Heart left ventricle (tissue), 16 donors: ENCODE results near the gene CNOT1. TPM values are rescaled to one million over a fixed set of nuclear protein-coding genes. Genes with fewer than 3 reads are reported as not detected.

Source experiments
- ATAC-seq, 4 donors: fragments of 200-7000 bp; cut with Tn5 transposase; one replicate each; pipeline ENCODE4 v1.9.1; 2020 to 2022; ENCODE audit warnings: moderate library complexity in 4 of 4, mild to moderate bottlenecking in 3 of 4, moderate number of reproducible peaks in 1 of 4
- DNase-seq, 5 donors: peaks; one replicate each; pipeline ENCODE4 v3.0.0-alpha.2; 2020
- H3K27ac ChIP-seq, 12 donors: fragments of 200-600 bp; sonication (generic) in 4 of 12; one replicate each; pipeline versions ENCODE4 v1.5.0 to v1.8.0; 2016 to 2022; ENCODE audit warnings: mild to moderate bottlenecking in 2 of 12
- H3K27me3 ChIP-seq, 9 donors: fragments of 200-600 bp; sonication (generic) in 2 of 9; one replicate each; pipeline versions ENCODE4 v1.5.1 to v1.8.0; 2016 to 2022; ENCODE audit warnings: mild to moderate bottlenecking in 3 of 9
- H3K36me3 ChIP-seq, 9 donors: fragments of 200-600 bp; sonication (generic) in 2 of 9; one replicate each; pipeline versions ENCODE4 v1.5.0 to v1.8.0; 2018 to 2022; ENCODE audit warnings: mild to moderate bottlenecking in 2 of 9
- H3K4me1 ChIP-seq, 12 donors: fragments of 200-600 bp; sonication (generic) in 4 of 12; one replicate each; pipeline versions ENCODE4 v1.5.0 to v1.8.0; 2016 to 2022; ENCODE audit warnings: mild to moderate bottlenecking in 3 of 12
- H3K4me3 ChIP-seq, 12 donors: fragments of 200-600 bp; sonication (generic) in 4 of 12; one replicate each; pipeline versions ENCODE4 v1.5.0 to v1.8.0; 2017 to 2022; ENCODE audit warnings: mild to moderate bottlenecking in 9 of 12, moderate library complexity in 4 of 12
- H3K9me3 ChIP-seq, 12 donors: fragments of 200-600 bp; sonication (generic) in 4 of 12; one replicate each; pipeline versions ENCODE4 v1.5.0 to v1.8.0; 2016 to 2022; ENCODE audit warnings: mild to moderate bottlenecking in 1 of 12
- POLR2A ChIP-seq, 2 donors: fragments of 450-650 bp; IDR thresholded peaks; one replicate each; pipeline ENCODE4 v1.6.1; 2017; ENCODE audit warnings: antibody characterized with exemption in 2 of 2, mild to moderate bottlenecking in 2 of 2, moderate library complexity in 2 of 2
- WGBS, 4 donors: extraction: QIAGEN DNeasy Blood & Tissue Kit in 2 of 4; methylation state at CpG; one replicate each; pipeline versions ENCODE4 v1.1.5 to v1.1.7; 2013 to 2018; 5-methylcytosine and 5-hydroxymethylcytosine counted together
- intact Hi-C, 10 donors: fragments of 100-400 bp; cut with DNase I; formaldehyde crosslinking; loops; one replicate each; pipeline versions ENCODE4 v1.11.1 to v1.14.2; 2022
- polyA plus RNA-seq, 2 donors: library from polyadenylated mRNA; stranded (reverse); fragments of 200-250 nt; gene quantifications; one replicate each; pipeline ENCODE4 v1.2.3, GENCODE V29; 2013
- total RNA-seq, 9 donors: library from RNA; depleted of rRNA in 2 of 9; stranded (reverse); fragments of >200 nt in 2 of 9; fragmentation: NEBNext Ultra II Directional in 3 of 9; extraction: Animal tissue kit (Norgen Biotek cat#: 25700) in 3 of 9; gene quantifications; one replicate each; pipeline versions ENCODE4 v1.1.0 to v1.2.4, GENCODE V29; 2016 to 2023
- TF ChIP-seq, protein P1 (sequence below), 12 donors: fragments of 200-600 bp; sonication (generic) in 4 of 12; IDR thresholded peaks; one replicate each; pipeline versions ENCODE4 v1.5.0 to v1.8.0; 2018 to 2022; ENCODE audit warnings: antibody characterized with exemption in 12 of 12, mild to moderate bottlenecking in 5 of 12
- donor health status: ischemic (EF 13 %, LVEDD 7.1; RV severe dilation, severe dysfunction).
- donor health status: healthy with polysubstance abuse.
- donor health status: DM: no; HTN: yes; CAD: no.
- donor health status: DM: no; HTN: no; CAD: no.
- donor health status: ischemic (EF 25% LVEDD 6.9; RV normal size, moderate dysfunction).
- donor health status: ischemic (EF 25% LVEDD 5.7; RV mildly dilated, moderate dysfunction).
- donor health status: healthy.
- donor health status: DM: yes; HTN: yes; CAD: no.
- donor health status: ischemic (EF 35%, LVEDD 5.7; RV mildly dilated, moderate dysfunction).
- donor health status: nonischemic (EF 11% LVEDD 7.7; RV severe dilation, severe dysfunction).
- donor health status: DM: yes; HTN: yes; CAD: no.
- donor health status: PGD.
- donor health status: ischemic (EF 29% LVEDD 5.4; RV normal size, mild dysfunction).
- donor health status: nonischemic (EF 23%, LVEDD 6.1; RV moderate dilation, normal function).

Gene CNOT1
- total and polyA plus RNA-seq, 11 donors: 21.2 to 110 (median 81.1) TPM

DNA sequence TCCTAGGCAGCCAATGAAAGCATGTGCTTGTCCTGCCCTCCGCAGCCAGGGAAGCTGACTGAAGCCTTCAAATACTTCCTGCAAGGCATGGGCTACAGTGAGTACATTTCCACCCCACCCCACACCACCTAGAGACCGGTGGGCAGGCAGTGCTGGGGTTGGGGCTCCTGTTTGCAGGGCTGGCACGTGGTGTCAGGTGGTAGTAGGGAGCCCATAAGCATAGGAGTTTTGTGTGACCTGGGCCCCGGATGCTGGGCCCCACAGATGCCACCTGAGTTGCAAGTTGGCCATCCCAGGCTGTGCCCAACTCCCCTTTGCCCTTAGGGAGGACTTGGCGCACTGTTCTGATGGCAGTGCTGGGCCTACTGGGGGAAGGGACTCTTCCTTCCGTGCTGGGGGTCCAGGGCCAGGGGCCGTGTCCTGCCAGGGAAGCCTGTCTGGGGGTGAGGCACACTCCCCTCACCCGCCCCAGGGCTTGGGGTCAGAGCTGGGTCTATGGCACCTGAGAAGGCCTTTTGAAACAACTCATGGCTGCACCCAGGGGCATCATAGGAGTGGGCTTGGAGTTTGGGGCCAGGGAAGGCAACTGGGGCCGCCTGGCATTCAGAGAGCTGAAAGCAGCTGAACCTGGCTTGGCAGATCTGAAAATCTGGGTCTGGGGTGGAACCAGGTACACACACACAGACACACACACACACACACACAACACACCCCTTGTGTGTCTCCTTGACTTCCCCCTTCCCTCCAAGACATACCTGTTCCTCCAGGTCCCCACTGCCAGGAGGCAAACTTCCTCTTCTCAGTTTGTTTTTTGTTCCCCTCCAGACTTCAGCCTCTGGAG lies 120.2 kb downstream of the CNOT1 start:
- peaks cover 0 to 17% (median 3%) of the 10 kb centered on the region in 12 donors for H3K4me1 ChIP-seq
- H3K9me3 ChIP-seq: no peaks in the 10 kb centered on the region
- DNase-seq: no peak
- TF ChIP-seq, protein P1, sequence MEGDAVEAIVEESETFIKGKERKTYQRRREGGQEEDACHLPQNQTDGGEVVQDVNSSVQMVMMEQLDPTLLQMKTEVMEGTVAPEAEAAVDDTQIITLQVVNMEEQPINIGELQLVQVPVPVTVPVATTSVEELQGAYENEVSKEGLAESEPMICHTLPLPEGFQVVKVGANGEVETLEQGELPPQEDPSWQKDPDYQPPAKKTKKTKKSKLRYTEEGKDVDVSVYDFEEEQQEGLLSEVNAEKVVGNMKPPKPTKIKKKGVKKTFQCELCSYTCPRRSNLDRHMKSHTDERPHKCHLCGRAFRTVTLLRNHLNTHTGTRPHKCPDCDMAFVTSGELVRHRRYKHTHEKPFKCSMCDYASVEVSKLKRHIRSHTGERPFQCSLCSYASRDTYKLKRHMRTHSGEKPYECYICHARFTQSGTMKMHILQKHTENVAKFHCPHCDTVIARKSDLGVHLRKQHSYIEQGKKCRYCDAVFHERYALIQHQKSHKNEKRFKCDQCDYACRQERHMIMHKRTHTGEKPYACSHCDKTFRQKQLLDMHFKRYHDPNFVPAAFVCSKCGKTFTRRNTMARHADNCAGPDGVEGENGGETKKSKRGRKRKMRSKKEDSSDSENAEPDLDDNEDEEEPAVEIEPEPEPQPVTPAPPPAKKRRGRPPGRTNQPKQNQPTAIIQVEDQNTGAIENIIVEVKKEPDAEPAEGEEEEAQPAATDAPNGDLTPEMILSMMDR (IDR thresholded peaks at IDR 0.05): no peak
- TF ChIP-seq POLR2A (IDR thresholded peaks at IDR 0.05): no peak
- H3K27ac ChIP-seq: peak overlapping the region in 1 of 12 donors; percentile 8
- intact Hi-C loops: loop anchor here in 7 of 10 donors (5.0 to 10.0 kb wide), 7 partner anchors 115 to 248 kb away; partner anchors contain the start of gene CNOT1 (in 3 of the 7)
- no peak for ATAC-seq
- peaks cover 0 to 73% (median 27%) of the 10 kb centered on the region in 9 donors for H3K36me3 ChIP-seq
- WGBS, 4 donors: 83 to 100% (median 92%) methylated on average over 3 to 9 of the region's 9 CpGs
- H3K27me3 ChIP-seq: no peaks in the 10 kb centered on the region
- no peak overlapping the region for H3K4me3 ChIP-seq

DNA sequence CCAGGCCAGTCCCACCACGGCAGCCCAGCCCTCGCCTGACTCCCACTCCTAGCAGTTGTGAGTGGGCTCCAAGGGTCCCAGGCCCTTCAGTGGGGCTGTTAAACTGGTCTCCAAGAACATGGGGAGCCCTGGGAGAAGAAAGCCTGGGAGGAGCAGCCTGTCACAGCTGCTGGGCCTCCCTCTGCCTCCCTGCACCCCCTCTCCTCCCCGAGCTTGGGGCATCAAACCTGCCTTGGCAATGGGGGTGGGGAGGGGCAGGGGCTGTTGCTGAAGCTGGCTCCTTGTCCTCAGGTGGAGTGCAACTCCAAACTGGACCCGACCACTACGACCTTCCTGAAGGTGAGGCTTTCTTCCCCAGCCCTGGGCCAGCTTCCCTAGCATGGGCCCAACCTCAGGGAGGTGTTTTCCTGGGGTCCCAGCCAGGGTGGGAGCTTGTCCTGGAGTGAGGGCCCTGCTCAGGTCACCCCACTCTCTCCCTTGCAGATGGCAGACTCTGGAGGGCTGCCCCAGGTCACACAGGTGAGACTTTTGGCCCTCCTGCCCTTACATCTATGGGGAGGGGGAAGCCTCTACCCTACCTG lies 120.9 kb downstream of the CNOT1 start:
- DNase-seq: no peak
- intact Hi-C loops: no loop called here

DNA sequence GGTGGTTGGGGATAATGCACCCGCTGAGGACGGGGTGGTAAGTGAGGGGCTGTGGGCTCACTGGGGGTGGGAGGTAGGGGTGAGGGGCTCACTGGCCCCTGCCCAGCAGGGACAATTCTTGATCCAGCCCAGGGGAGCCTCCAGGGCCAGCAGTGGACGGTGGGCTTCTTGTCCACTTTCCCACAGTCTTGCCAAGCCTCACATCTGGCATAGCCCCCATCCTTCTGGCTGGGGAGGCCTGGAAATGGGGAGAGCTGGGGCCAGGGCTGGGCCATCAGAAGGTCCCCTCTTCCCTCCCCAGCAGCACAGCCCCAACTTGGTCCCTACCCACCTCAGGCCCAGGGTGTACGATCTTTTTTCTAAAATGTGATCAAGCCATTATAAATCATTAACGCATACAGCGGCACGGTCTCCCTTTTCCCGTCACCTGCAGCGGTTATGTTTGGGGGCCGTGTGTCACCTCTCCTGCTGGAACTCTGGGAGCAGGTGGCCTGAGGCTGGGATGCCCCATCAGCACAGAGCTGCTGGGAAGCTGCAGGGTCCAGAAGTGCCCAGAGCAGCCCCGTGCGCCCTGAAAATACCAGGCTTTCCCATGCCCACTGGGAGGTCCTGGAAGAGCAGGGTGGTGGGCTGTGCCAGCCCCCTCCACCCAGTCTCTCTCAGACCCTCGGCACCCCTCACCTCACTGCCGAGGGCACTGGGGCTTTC lies 121.5 kb downstream of the CNOT1 start:
- no peak for TF ChIP-seq POLR2A (IDR thresholded peaks at IDR 0.05)
- TF ChIP-seq, protein P1 (IDR thresholded peaks at IDR 0.05): no peak
- H3K4me1 ChIP-seq: peaks cover 0 to 14% (median 0%) of the 10 kb centered on the region in 12 donors
- peaks cover 0 to 79% (median 33%) of the 10 kb centered on the region in 9 donors for H3K36me3 ChIP-seq
- DNase-seq (no peak), ATAC-seq (no peak)
- H3K27me3 ChIP-seq: no peaks in the 10 kb centered on the region
- H3K9me3 ChIP-seq: no peaks in the 10 kb centered on the region
- peak overlapping the region in 1 of 12 donors; percentile 16 for H3K27ac ChIP-seq
- H3K4me3 ChIP-seq: no peak overlapping the region
- WGBS, 4 donors: 86 to 92% (median 92%) methylated on average over 11 to 14 of the region's 14 CpGs
- intact Hi-C loops: no loop called here

More for the DNA sequence above, 120.9 kb downstream of the CNOT1 start:
- peaks cover 0 to 79% (median 33%) of the 10 kb centered on the region in 9 donors for H3K36me3 ChIP-seq
- 72 to 96% (median 90%) methylated on average over 3 to 5 of the region's 5 CpGs for WGBS, 4 donors
- H3K4me1 ChIP-seq: peaks cover 0 to 14% (median 0%) of the 10 kb centered on the region in 12 donors
- no peak overlapping the region for H3K4me3 ChIP-seq
- ATAC-seq: no peak
- H3K27me3 ChIP-seq: no peaks in the 10 kb centered on the region
- no peaks in the 10 kb centered on the region for H3K9me3 ChIP-seq
- TF ChIP-seq, protein P1 (IDR thresholded peaks at IDR 0.05): no peak
- no peak for TF ChIP-seq POLR2A (IDR thresholded peaks at IDR 0.05)
- H3K27ac ChIP-seq: peak overlapping the region in 1 of 12 donors; percentile 8
